Vagina (tissue), 2 donors: ENCODE data around the gene TOPBP1.

Source experiments
- POLR2A ChIP-seq, 2 donors: fragments of 450-650 bp; IDR thresholded peaks; one replicate each; pipeline ENCODE4 v1.6.1; 2017; ENCODE audit warnings: antibody characterized with exemption in 2 of 2, mild to moderate bottlenecking in 2 of 2, moderate library complexity in 2 of 2
- POLR2AphosphoS5 ChIP-seq, 2 donors: sonication (generic); formaldehyde crosslinking; IDR thresholded peaks; one replicate each; pipeline ENCODE4 v1.9.0; 2017; ENCODE audit warnings: antibody characterized with exemption in 2 of 2, mild to moderate bottlenecking in 2 of 2, low read depth in 1 of 2; ENCODE audit not compliant: insufficient read depth in 1 of 2
- TF ChIP-seq, protein P1 (sequence below), 3 experiments: fragments of 450-650 bp in 2 of 3; fragments of 200-600 bp in 1 of 3; sonication (generic) in 1 of 3; IDR thresholded peaks; one replicate each; pipeline ENCODE4 v1.5.1; 2017 to 2019; ENCODE audit warnings: antibody characterized with exemption in 3 of 3, mild to moderate bottlenecking in 2 of 3, moderate library complexity in 2 of 3

GRCh38 chr3:133570937-133571320 is 90.8 kb downstream of the TOPBP1 start:
- TF ChIP-seq POLR2A (IDR thresholded peaks at IDR 0.05) (no peak), POLR2AphosphoS5 (IDR thresholded peaks at IDR 0.05; ENCODE audit: insufficient read depth in 1 of 2, low read depth in 1 of 2) (no peak)
- TF ChIP-seq, protein P1, sequence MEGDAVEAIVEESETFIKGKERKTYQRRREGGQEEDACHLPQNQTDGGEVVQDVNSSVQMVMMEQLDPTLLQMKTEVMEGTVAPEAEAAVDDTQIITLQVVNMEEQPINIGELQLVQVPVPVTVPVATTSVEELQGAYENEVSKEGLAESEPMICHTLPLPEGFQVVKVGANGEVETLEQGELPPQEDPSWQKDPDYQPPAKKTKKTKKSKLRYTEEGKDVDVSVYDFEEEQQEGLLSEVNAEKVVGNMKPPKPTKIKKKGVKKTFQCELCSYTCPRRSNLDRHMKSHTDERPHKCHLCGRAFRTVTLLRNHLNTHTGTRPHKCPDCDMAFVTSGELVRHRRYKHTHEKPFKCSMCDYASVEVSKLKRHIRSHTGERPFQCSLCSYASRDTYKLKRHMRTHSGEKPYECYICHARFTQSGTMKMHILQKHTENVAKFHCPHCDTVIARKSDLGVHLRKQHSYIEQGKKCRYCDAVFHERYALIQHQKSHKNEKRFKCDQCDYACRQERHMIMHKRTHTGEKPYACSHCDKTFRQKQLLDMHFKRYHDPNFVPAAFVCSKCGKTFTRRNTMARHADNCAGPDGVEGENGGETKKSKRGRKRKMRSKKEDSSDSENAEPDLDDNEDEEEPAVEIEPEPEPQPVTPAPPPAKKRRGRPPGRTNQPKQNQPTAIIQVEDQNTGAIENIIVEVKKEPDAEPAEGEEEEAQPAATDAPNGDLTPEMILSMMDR (IDR thresholded peaks at IDR 0.05): no peak
